Measurements from ENCODE around the gene CDK7. TPM values are rescaled to one million over a fixed set of nuclear protein-coding genes. Genes with fewer than 3 reads are reported as not detected.

Gene CDK7
- total and polyA plus RNA-seq, 7 donors, result 7.2 to 35.1 (median 18.5) TPM

GRCh38 chr5:69206528-69207190 is 28.0 kb upstream of the CDK7 start:
- intact Hi-C loops (cut with DNase I), result no loop called here
- Histone ChIP-seq H3K27ac (no peak overlapping the region), H3K27me3 (no peaks in the 10 kb centered on the region), H3K4me3 (no peak overlapping the region), H3K9me3 (no peaks in the 10 kb centered on the region), H3K4me1 (no peaks in the 10 kb centered on the region), H3K36me3 (no peaks in the 10 kb centered on the region)
- DNase-seq, result no peak
- WGBS, 2 donors, result 96% methylated on average over 5 of the region's 5 CpGs
- TF ChIP-seq POLR2A (IDR thresholded peaks at IDR 0.05), result no peak

GRCh38 chr5:69209602-69210001 is 25.1 kb upstream of the CDK7 start:
- Histone ChIP-seq H3K9me3 (no peaks in the 10 kb centered on the region), H3K36me3 (no peaks in the 10 kb centered on the region), H3K27ac (no peak overlapping the region), H3K27me3 (no peaks in the 10 kb centered on the region), H3K4me3 (no peak overlapping the region), H3K4me1 (no peaks in the 10 kb centered on the region)
- intact Hi-C loops (cut with DNase I), result no loop called here
- 84 to 92% methylated on average over 2 of the region's 2 CpGs for WGBS, 2 donors
- TF ChIP-seq CTCF (IDR thresholded peaks at IDR 0.05) (no peak), EP300 (IDR thresholded peaks at IDR 0.05) (no peak), POLR2A (IDR thresholded peaks at IDR 0.05) (no peak), POLR2AphosphoS5 (IDR thresholded peaks at IDR 0.05) (no peak)
- no peak for DNase-seq

GRCh38 chr5:69211200-69211599 is 23.5 kb upstream of the CDK7 start:
- intact Hi-C loops (cut with DNase I), result no loop called here
- TF ChIP-seq CTCF (IDR thresholded peaks at IDR 0.05) (no peak), POLR2A (IDR thresholded peaks at IDR 0.05) (no peak), EP300 (IDR thresholded peaks at IDR 0.05) (no peak), POLR2AphosphoS5 (IDR thresholded peaks at IDR 0.05) (no peak)
- 83 to 91% methylated on average over 2 of the region's 2 CpGs for WGBS, 2 donors
- H3K9me3 ChIP-seq, result no peaks in the 10 kb centered on the region
- H3K27me3 ChIP-seq, result no peaks in the 10 kb centered on the region
- DNase-seq, result no peak
- H3K27ac ChIP-seq, result no peak overlapping the region
- no peaks in the 10 kb centered on the region for H3K36me3 ChIP-seq
- H3K4me3 ChIP-seq, result no peak overlapping the region
- H3K4me1 ChIP-seq, result no peaks in the 10 kb centered on the region

DNA sequence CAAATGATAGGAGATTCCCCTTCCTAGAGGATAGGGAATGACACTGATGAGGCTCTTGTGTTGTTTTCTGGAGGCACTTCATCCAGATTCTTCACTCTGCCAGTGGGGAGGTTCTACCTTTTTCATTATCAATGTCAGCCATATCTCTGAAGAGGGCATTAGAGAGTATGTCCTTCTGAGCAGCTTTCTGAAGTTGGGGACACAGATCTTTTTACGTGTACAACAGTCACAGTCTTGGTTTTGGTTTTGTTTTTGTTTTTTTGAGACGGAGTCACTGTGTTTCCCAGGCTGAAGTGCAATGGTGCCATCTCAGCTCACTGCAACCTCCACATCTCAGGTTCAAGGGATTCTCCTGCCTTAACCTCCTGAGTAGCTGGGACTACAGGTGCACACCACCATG is 22.7 kb upstream of the CDK7 start:
- Histone ChIP-seq H3K9me3 (no peaks in the 10 kb centered on the region), H3K4me1 (no peaks in the 10 kb centered on the region), H3K27ac (no peak overlapping the region), H3K4me3 (no peak overlapping the region), H3K36me3 (no peaks in the 10 kb centered on the region), H3K27me3 (no peaks in the 10 kb centered on the region)
- no peak for DNase-seq
- TF ChIP-seq POLR2AphosphoS5 (IDR thresholded peaks at IDR 0.05), result no peak
- no peak for TF ChIP-seq EP300 (IDR thresholded peaks at IDR 0.05)
- intact Hi-C loops (cut with DNase I), result no loop called here
- WGBS, 2 donors, result 75 to 85% methylated on average over 2 of the region's 2 CpGs

DNA sequence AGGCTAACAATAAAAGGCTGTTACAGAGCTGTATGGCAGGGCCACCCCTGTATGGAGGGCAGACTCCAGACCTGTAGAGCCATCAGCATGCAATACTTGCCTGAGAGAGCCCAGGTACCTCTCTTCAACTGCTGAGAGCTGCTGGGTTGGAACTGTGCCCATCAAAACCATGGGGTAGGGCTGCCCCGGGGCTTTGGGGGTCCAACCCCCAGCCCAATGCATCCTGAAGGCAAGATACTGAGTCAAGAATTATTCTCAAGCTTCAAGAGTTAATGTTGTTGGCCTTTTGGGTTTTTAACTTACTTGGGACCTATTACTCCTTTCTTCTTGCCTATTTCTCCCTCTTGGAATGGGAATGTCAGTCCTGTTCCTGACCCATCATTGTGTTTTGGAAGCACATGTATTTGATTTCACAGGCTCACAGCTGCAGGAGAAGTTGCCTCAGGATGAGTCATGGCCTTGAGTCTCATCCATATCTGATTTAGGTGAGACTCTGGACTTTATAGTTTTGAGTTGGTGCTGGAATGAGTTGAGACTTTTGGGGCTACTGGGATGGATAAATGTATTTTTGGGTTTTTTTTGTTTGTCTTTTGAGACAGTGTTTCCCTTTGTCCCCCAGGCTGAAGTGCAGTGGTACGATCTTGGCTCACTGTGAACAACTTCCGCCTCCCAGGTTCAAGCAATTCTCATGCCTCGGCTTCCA is 21.0 kb upstream of the CDK7 start:
- TF ChIP-seq POLR2AphosphoS5 (IDR thresholded peaks at IDR 0.05) (no peak), CTCF (IDR thresholded peaks at IDR 0.05) (no peak), EP300 (IDR thresholded peaks at IDR 0.05) (no peak), POLR2A (IDR thresholded peaks at IDR 0.05) (no peak)
- Histone ChIP-seq H3K36me3 (no peaks in the 10 kb centered on the region), H3K27me3 (no peaks in the 10 kb centered on the region), H3K4me1 (peaks cover 0 to 4% (median 1%) of the 10 kb centered on the region in 4 donors), H3K4me3 (no peak overlapping the region), H3K27ac (no peak overlapping the region), H3K9me3 (no peaks in the 10 kb centered on the region)
- no peak for DNase-seq
- intact Hi-C loops (cut with DNase I), result no loop called here
- 92 to 95% methylated on average over 4 of the region's 4 CpGs for WGBS, 2 donors

All from sigmoid colon (tissue), 7 donors.